DND-41 (cell line): ENCODE measurements around the gene GCHFR.

ENCODE experiments used
- ATAC-seq: fragments of 200-7000 bp; cut with Tn5 transposase; 3 replicates; pipeline ENCODE4 v1.9.1; 2021; ENCODE audit warnings: low read depth; ENCODE audit not compliant: insufficient read depth
- DNase-seq: peaks from one replicate; pipeline ENCODE4 v3.0.0-alpha.2; 2020
- H2AFZ ChIP-seq: 2 replicates; pipeline ENCODE4 v1.6.0; 2012; ENCODE audit warnings: low read depth, low read length
- H3K27ac ChIP-seq: 2 replicates; pipeline ENCODE4 v1.5.1; 2012; ENCODE audit warnings: low read length, inconsistent platforms
- H3K27me3 ChIP-seq: fragments of 200-600 bp; sonication (generic); 2 replicates; pipeline ENCODE4 v1.6.0; 2012; ENCODE audit warnings: low read length, mild to moderate bottlenecking, inconsistent platforms; ENCODE audit not compliant: insufficient read depth, poor library complexity
- H3K36me3 ChIP-seq: 2 replicates; pipeline ENCODE4 v1.5.1; 2012; ENCODE audit warnings: low read length, inconsistent platforms; ENCODE audit not compliant: insufficient read depth
- H3K4me1 ChIP-seq: 2 replicates; pipeline ENCODE4 v1.5.1; 2012; ENCODE audit warnings: mild to moderate bottlenecking, low read length; ENCODE audit not compliant: insufficient read depth
- H3K4me2 ChIP-seq: 2 replicates; pipeline ENCODE4 v1.6.0; 2012; ENCODE audit warnings: mild to moderate bottlenecking, moderate library complexity, low read length, inconsistent platforms; ENCODE audit not compliant: insufficient read depth
- H3K4me3 ChIP-seq, 2 experiments: fragments of 200-600 bp in 1 of 2; shearing (Covaris generic) in 1 of 2; 2 replicates each; pipeline ENCODE4 v1.5.1; 2012 to 2016; ENCODE audit warnings: inconsistent platforms in 2 of 2, low read length in 2 of 2, mild to moderate bottlenecking in 2 of 2, low read depth in 1 of 2, moderate library complexity in 1 of 2
- H3K79me2 ChIP-seq: 2 replicates; pipeline ENCODE4 v1.6.0; 2012; ENCODE audit warnings: low read length, inconsistent platforms; ENCODE audit not compliant: insufficient read depth
- H3K9ac ChIP-seq: 2 replicates; pipeline ENCODE4 v1.6.0; 2012; ENCODE audit warnings: low read depth, mild to moderate bottlenecking, inconsistent platforms, low read length, moderate library complexity
- H3K9me3 ChIP-seq: 2 replicates; pipeline ENCODE4 v1.5.1; 2012; ENCODE audit warnings: low read length, moderate library complexity, mild to moderate bottlenecking, inconsistent platforms; ENCODE audit not compliant: insufficient read depth, severe bottlenecking
- H4K20me1 ChIP-seq: 2 replicates; pipeline ENCODE4 v1.6.0; 2012; ENCODE audit warnings: low read length; ENCODE audit not compliant: insufficient read depth
- CTCF ChIP-seq: IDR thresholded peaks from 2 replicates; pipeline ENCODE4 v1.5.1; 2012; ENCODE audit warnings: borderline replicate concordance, low read length, moderate library complexity, mild to moderate bottlenecking; ENCODE audit not compliant: poor library complexity, severe bottlenecking; ENCODE audit errors: extremely low read depth
- EZH2 ChIP-seq: IDR thresholded peaks from 3 replicates; pipeline ENCODE4 v1.6.1; 2012; ENCODE audit warnings: borderline replicate concordance, low read depth, mild to moderate bottlenecking, moderate library complexity, low read length, inconsistent platforms; ENCODE audit not compliant: severe bottlenecking

GCHFR gene

GRCh38 chr15:40787344-40787841 lies 23.5 kb downstream of the GCHFR start:
- Histone ChIP-seq H4K20me1 (peaks cover 36% of the 10 kb centered on the region; the same call in 1 of the 2 replicates), H3K36me3 (peaks cover 2% of the 10 kb centered on the region; the same call in 1 of the 2 replicates), H3K9me3 (no peaks in the 10 kb centered on the region), H3K27ac (peak overlapping the region; percentile 43), H3K27me3 (no peaks in the 10 kb centered on the region), H3K79me2 (peaks cover 36% of the 10 kb centered on the region), H2AFZ (no peak overlapping the region), H3K4me2 (peak overlapping the region; percentile 23; the same call in 1 of the 2 replicates), H3K4me3 (no peak overlapping the region), H3K4me1 (peaks cover 33% of the 10 kb centered on the region), H3K9ac (no peak overlapping the region)
- no peak for TF ChIP-seq EZH2
- no peak for TF ChIP-seq CTCF
- ATAC-seq (peak; percentile 85), DNase-seq (peak; percentile 80)

- Histone ChIP-seq H4K20me1 (peaks cover 34% of the 10 kb centered on the region; the same call in 1 of the 2 replicates), H3K9me3 (no peaks in the 10 kb centered on the region), H3K79me2 (peaks cover 36% of the 10 kb centered on the region), H3K4me2 (peak overlapping the region; percentile 23), H3K4me1 (peaks cover 33% of the 10 kb centered on the region), H2AFZ (no peak overlapping the region), H3K27me3 (no peaks in the 10 kb centered on the region), H3K9ac (no peak overlapping the region), H3K27ac (peak overlapping the region; percentile 36), H3K4me3 (no peak overlapping the region), H3K36me3 (peaks cover 2% of the 10 kb centered on the region; the same call in 1 of the 2 replicates)
- DNase-seq (no peak), ATAC-seq (peak; percentile 35; the same call in 2 of the 3 replicates)
- TF ChIP-seq CTCF (no peak), EZH2 (no peak)
These were observed 24.1 kb downstream of the GCHFR start for GRCh38 chr15:40787991-40788390.

- Histone ChIP-seq H2AFZ (no peak overlapping the region), H3K9me3 (no peaks in the 10 kb centered on the region), H3K79me2 (peaks cover 43% of the 10 kb centered on the region), H3K27ac (no peak overlapping the region; the same call in 1 of the 2 replicates), H3K27me3 (no peaks in the 10 kb centered on the region), H4K20me1 (peaks cover 31% of the 10 kb centered on the region; the same call in 1 of the 2 replicates), H3K4me3 (no peak overlapping the region), H3K9ac (no peak overlapping the region), H3K4me1 (peaks cover 33% of the 10 kb centered on the region), H3K4me2 (no peak overlapping the region), H3K36me3 (peaks cover 2% of the 10 kb centered on the region; the same call in 1 of the 2 replicates)
- TF ChIP-seq EZH2 (no peak), CTCF (no peak)
- ATAC-seq (no peak), DNase-seq (no peak)
These were observed 25.3 kb downstream of the GCHFR start for GRCh38 chr15:40789119-40789518.

GRCh38 chr15:40789999-40790398 lies 26.1 kb downstream of the GCHFR start:
- Histone ChIP-seq H3K9me3 (no peaks in the 10 kb centered on the region), H3K9ac (no peak overlapping the region), H2AFZ (no peak overlapping the region), H3K4me1 (peaks cover 33% of the 10 kb centered on the region), H3K4me2 (no peak overlapping the region), H4K20me1 (peaks cover 31% of the 10 kb centered on the region; the same call in 1 of the 2 replicates), H3K36me3 (no peaks in the 10 kb centered on the region; the same call in 1 of the 2 replicates), H3K27me3 (no peaks in the 10 kb centered on the region), H3K27ac (no peak overlapping the region), H3K79me2 (peaks cover 40% of the 10 kb centered on the region), H3K4me3 (no peak overlapping the region)
- TF ChIP-seq EZH2 (no peak), CTCF (no peak)
- DNase-seq (no peak), ATAC-seq (no peak)
